GM12878 (cell line): Measurements from ENCODE around the gene CPVL. TPM values are rescaled to one million over a fixed set of nuclear protein-coding genes. Genes with fewer than 3 reads are reported as not detected.

Source experiments
- ATAC-seq: fragments of 200-7000 bp; cut with Tn5 transposase; 3 replicates; pipeline ENCODE4 v1.9.1; 2020; ENCODE audit warnings: mild to moderate bottlenecking, moderate library complexity
- BruUV-seq: library from RNA; stranded (reverse); fragments of 400-500 nt; replicated peaks from 2 replicates; lab custom pipeline; 2021; lab: Mats Ljungman, UMichigan
- CTCF ChIA-PET: fragments of 300-600 bp; sonication (Branson Sonifier 250); formaldehyde crosslinking; extraction: SDS; loops from one replicate; lab custom pipeline; 2021; ENCODE audit warnings: inconsistent platforms; lab: Yijun Ruan, JAX
- POLR2A ChIA-PET: fragments of 350-600 bp; formaldehyde crosslinking; extraction: SDS; loops from one replicate; lab custom pipeline; 2021; ENCODE audit warnings: inconsistent platforms; lab: Charles Lee
- RAD21 ChIA-PET: fragments of 300-600 bp; sonication (Branson Sonifier 250); formaldehyde crosslinking; loops from one replicate; lab custom pipeline; 2023; ENCODE audit warnings: antibody characterized with exemption; ENCODE audit not compliant: unreplicated experiment; lab: Charles Lee
- SMC1A ChIA-PET: fragments of 300-600 bp; sonication (Branson Sonifier 250); formaldehyde crosslinking; loops from one replicate; lab custom pipeline; 2023; ENCODE audit not compliant: unreplicated experiment, uncharacterized antibody; lab: Charles Lee
- DNase-seq: peaks from one replicate; pipeline ENCODE4 v3.0.0-alpha.2; 2011; ENCODE audit warnings: low read depth, low spot score
- FAIRE-seq: peaks from 3 replicates; lab custom pipeline; 2011; peaks lifted over from hg19 to GRCh38; lab: Jason Lieb, UNC
- H2AFZ ChIP-seq: 2 replicates; pipeline ENCODE4 v1.6.0; 2011; ENCODE audit warnings: low read depth, low read length, control low read depth; ENCODE audit not compliant: control insufficient read depth
- H3K27ac ChIP-seq: 2 replicates; pipeline ENCODE4 v1.5.1; 2011; ENCODE audit warnings: control low read depth; ENCODE audit not compliant: control insufficient read depth, insufficient read depth
- H3K27me3 ChIP-seq, 2 experiments: replicated peaks in 1 of 2; 2 replicates each; pipeline versions ENCODE4 v1.6.0 to v1.6.1; 2011; ENCODE audit warnings: low read length in 1 of 2; ENCODE audit not compliant: control insufficient read depth in 2 of 2, insufficient read depth in 2 of 2
- H3K36me3 ChIP-seq, 2 experiments: 2 replicates each; pipeline ENCODE4 v1.5.1; 2011; ENCODE audit warnings: low read length in 1 of 2; ENCODE audit not compliant: control insufficient read depth in 2 of 2, insufficient read depth in 2 of 2
- H3K4me1 ChIP-seq: 2 replicates; pipeline ENCODE4 v1.6.1; 2011; ENCODE audit warnings: mild to moderate bottlenecking, low read length, moderate library complexity, mixed read lengths; ENCODE audit not compliant: control insufficient read depth, insufficient read depth
- H3K4me2 ChIP-seq: 2 replicates; pipeline ENCODE4 v1.6.0; 2011; ENCODE audit warnings: control low read depth; ENCODE audit not compliant: control insufficient read depth, insufficient read depth
- H3K4me3 ChIP-seq: fragments of 200-600 bp; sonication (generic); 2 replicates; pipeline ENCODE4 v1.5.1; 2016
- H3K79me2 ChIP-seq: 2 replicates; pipeline ENCODE4 v1.6.0; 2011; ENCODE audit warnings: low read length; ENCODE audit not compliant: control insufficient read depth, insufficient read depth
- H3K9ac ChIP-seq: 2 replicates; pipeline ENCODE4 v1.8.0; 2011; ENCODE audit warnings: low read length, control low read depth, mixed read lengths; ENCODE audit not compliant: control insufficient read depth, insufficient read depth
- H3K9me3 ChIP-seq: replicated peaks from 3 replicates; pipeline ENCODE4 v1.5.1; 2011; ENCODE audit warnings: mild to moderate bottlenecking, low read length; ENCODE audit not compliant: control insufficient read depth, insufficient read depth
- H4K20me1 ChIP-seq: 2 replicates; pipeline ENCODE4 v1.6.0; 2011; ENCODE audit not compliant: control insufficient read depth, insufficient read depth
- BRCA1 ChIP-seq: IDR thresholded peaks from 2 replicates; pipeline ENCODE4 v1.6.1; 2011; ENCODE audit warnings: low read depth, low read length, improper control_type of control experiment
- CHD4 ChIP-seq: fragments of 200-600 bp; sonication (generic); IDR thresholded peaks from 2 replicates; pipeline ENCODE4 v1.6.1; 2016; ENCODE audit warnings: mild to moderate bottlenecking
- RBBP5 ChIP-seq: fragments of 200-600 bp; sonication (generic); conservative IDR thresholded peaks from 2 replicates; pipeline ENCODE4 v1.6.1; 2016
- TCF7 ChIP-seq: IDR thresholded peaks from 2 replicates; pipeline ENCODE4 v1.6.1; 2014; ENCODE audit warnings: antibody characterized with exemption, borderline replicate concordance
- WGBS: methylation state at CpG from one replicate; pipeline ENCODE4 v1.1.6; 2016; ENCODE audit warnings: low lambda C conversion rate; ENCODE audit not compliant: insufficient replicate concordance, insufficient coverage; ENCODE audit errors: missing lambda C conversion rate; 5-methylcytosine and 5-hydroxymethylcytosine counted together
- in situ Hi-C: fragments of 300-500 bp; cut with MboI; formaldehyde crosslinking; loops from 9 replicates; pipeline ENCODE4 v1.14.3; 2018; ENCODE audit warnings: mixed read lengths
- intact Hi-C: fragments of 100-400 bp; cut with micrococcal nuclease; formaldehyde crosslinking; loops from one replicate; pipeline ENCODE4 v1.14.2; 2022; ENCODE audit not compliant: unreplicated experiment
- polyA plus RNA-seq, 11 experiments: library from polyadenylated mRNA; depleted of rRNA in 4 of 11; unstranded in 6 of 11; stranded (reverse) in 5 of 11; fragments of >200 nt; fragmentation: Nextera tagmentation in 4 of 11; fragmentation: Illumina TruSeq in 1 of 11; extraction: Ambion mirVana in 4 of 11; extraction: Trizol in 1 of 11; gene quantifications; 1 replicate in 1 of 11; 2 replicates in 10 of 11; pipeline versions ENCODE4 v1.2.1 to v1.2.3, GENCODE V29; 2011 to 2016; ENCODE audit warnings: inconsistent platforms in 2 of 11, missing spikeins in 2 of 11, low read depth in 1 of 11
- total RNA-seq, 4 experiments: library from RNA; depleted of rRNA in 3 of 4; stranded (reverse); fragments of >200 nt in 3 of 4; fragmentation: Illumina TruSeq in 1 of 4; extraction: Trizol in 1 of 4; gene quantifications; 2 replicates each; pipeline versions ENCODE4 v1.2.1 to v1.2.3, GENCODE V29; 2013 to 2021
- TF ChIP-seq, protein P1 (sequence below): fragments of 450-650 bp; IDR thresholded peaks from 2 replicates; pipeline ENCODE4 v1.6.1; 2016; ENCODE audit warnings: mild to moderate bottlenecking
- TF ChIP-seq, protein P2 (sequence below): IDR thresholded peaks from 2 replicates; pipeline ENCODE4 v1.6.1; 2012; ENCODE audit warnings: low read depth, low read length, improper control_type of control experiment
- TF ChIP-seq, protein P3 (sequence below): IDR thresholded peaks from 2 replicates; pipeline ENCODE4 v1.6.1; 2012; ENCODE audit warnings: low read length, inconsistent platforms
- TF ChIP-seq, protein P4 (sequence below): IDR thresholded peaks from 2 replicates; pipeline ENCODE4 v1.6.1; 2011; ENCODE audit warnings: mild to moderate bottlenecking, low read depth, low read length, moderate library complexity; ENCODE audit not compliant: insufficient replicate concordance
- TF ChIP-seq, protein P5 (sequence below): fragments of 450-650 bp; IDR thresholded peaks from 2 replicates; pipeline ENCODE4 v1.6.1; 2014; ENCODE audit warnings: mild to moderate bottlenecking
- TF ChIP-seq, protein P6 (sequence below): fragments of 450-650 bp; IDR thresholded peaks from 2 replicates; pipeline ENCODE4 v1.6.1; 2017; ENCODE audit warnings: mild to moderate bottlenecking, moderate library complexity

CPVL gene
- total and polyA plus RNA-seq, 10 of the 15 experiments (the other 5 are each of a cell fraction or from before 2014, with no cell fraction given) = 0.59 TPM; not detected in 9

DNA sequence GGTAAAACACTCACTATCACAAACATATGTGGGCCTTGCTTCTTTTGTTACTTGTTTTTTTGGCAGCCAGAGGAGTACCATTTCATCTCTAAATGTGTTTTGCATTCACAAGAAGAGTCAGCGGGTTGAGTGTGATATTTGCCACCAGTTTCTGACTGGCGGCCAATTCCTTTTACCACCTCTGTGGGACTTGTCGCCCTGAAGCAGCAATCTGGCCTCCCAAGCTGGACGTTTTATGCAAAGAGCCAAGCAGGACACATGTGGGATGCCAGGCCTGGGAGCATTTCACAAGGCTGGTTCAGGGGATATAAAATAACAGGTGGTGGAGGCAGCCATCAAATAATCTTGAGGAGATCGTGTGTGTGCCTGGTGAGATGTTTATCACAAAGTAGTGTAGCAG lies 126.4 kb downstream of the CPVL start:
- CTCF ChIA-PET = interaction anchor here (0.6 kb wide), 1 partner anchor 778 kb away, joined by 3 read pairs; no protein-coding TSS in a partner anchor
- H2AFZ ChIP-seq = no peak overlapping the region
- H3K36me3 ChIP-seq = no peaks in the 10 kb centered on the region
- SMC1A ChIA-PET = no interaction called here
- POLR2A ChIA-PET = no interaction called here
- intact Hi-C loops = no loop called here
- no peaks in the 10 kb centered on the region for H3K27me3 ChIP-seq
- no peak for TF ChIP-seq BRCA1
- TF ChIP-seq, protein P1, sequence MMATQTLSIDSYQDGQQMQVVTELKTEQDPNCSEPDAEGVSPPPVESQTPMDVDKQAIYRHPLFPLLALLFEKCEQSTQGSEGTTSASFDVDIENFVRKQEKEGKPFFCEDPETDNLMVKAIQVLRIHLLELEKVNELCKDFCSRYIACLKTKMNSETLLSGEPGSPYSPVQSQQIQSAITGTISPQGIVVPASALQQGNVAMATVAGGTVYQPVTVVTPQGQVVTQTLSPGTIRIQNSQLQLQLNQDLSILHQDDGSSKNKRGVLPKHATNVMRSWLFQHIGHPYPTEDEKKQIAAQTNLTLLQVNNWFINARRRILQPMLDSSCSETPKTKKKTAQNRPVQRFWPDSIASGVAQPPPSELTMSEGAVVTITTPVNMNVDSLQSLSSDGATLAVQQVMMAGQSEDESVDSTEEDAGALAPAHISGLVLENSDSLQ = no peak
- no peak for TF ChIP-seq CHD4
- TF ChIP-seq, protein P2, sequence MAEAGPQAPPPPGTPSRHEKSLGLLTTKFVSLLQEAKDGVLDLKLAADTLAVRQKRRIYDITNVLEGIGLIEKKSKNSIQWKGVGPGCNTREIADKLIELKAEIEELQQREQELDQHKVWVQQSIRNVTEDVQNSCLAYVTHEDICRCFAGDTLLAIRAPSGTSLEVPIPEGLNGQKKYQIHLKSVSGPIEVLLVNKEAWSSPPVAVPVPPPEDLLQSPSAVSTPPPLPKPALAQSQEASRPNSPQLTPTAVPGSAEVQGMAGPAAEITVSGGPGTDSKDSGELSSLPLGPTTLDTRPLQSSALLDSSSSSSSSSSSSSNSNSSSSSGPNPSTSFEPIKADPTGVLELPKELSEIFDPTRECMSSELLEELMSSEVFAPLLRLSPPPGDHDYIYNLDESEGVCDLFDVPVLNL = no peak
- no peak for TF ChIP-seq RBBP5
- TF ChIP-seq, protein P3, sequence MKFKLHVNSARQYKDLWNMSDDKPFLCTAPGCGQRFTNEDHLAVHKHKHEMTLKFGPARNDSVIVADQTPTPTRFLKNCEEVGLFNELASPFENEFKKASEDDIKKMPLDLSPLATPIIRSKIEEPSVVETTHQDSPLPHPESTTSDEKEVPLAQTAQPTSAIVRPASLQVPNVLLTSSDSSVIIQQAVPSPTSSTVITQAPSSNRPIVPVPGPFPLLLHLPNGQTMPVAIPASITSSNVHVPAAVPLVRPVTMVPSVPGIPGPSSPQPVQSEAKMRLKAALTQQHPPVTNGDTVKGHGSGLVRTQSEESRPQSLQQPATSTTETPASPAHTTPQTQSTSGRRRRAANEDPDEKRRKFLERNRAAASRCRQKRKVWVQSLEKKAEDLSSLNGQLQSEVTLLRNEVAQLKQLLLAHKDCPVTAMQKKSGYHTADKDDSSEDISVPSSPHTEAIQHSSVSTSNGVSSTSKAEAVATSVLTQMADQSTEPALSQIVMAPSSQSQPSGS = no peak
- TF ChIP-seq, protein P4, sequence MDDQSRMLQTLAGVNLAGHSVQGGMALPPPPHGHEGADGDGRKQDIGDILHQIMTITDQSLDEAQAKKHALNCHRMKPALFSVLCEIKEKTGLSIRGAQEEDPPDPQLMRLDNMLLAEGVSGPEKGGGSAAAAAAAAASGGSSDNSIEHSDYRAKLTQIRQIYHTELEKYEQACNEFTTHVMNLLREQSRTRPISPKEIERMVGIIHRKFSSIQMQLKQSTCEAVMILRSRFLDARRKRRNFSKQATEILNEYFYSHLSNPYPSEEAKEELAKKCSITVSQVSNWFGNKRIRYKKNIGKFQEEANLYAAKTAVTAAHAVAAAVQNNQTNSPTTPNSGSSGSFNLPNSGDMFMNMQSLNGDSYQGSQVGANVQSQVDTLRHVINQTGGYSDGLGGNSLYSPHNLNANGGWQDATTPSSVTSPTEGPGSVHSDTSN = no peak
- TF ChIP-seq TCF7 = no peak
- TF ChIP-seq, protein P5, sequence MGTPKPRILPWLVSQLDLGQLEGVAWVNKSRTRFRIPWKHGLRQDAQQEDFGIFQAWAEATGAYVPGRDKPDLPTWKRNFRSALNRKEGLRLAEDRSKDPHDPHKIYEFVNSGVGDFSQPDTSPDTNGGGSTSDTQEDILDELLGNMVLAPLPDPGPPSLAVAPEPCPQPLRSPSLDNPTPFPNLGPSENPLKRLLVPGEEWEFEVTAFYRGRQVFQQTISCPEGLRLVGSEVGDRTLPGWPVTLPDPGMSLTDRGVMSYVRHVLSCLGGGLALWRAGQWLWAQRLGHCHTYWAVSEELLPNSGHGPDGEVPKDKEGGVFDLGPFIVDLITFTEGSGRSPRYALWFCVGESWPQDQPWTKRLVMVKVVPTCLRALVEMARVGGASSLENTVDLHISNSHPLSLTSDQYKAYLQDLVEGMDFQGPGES = no peak
- TF ChIP-seq, protein P6, sequence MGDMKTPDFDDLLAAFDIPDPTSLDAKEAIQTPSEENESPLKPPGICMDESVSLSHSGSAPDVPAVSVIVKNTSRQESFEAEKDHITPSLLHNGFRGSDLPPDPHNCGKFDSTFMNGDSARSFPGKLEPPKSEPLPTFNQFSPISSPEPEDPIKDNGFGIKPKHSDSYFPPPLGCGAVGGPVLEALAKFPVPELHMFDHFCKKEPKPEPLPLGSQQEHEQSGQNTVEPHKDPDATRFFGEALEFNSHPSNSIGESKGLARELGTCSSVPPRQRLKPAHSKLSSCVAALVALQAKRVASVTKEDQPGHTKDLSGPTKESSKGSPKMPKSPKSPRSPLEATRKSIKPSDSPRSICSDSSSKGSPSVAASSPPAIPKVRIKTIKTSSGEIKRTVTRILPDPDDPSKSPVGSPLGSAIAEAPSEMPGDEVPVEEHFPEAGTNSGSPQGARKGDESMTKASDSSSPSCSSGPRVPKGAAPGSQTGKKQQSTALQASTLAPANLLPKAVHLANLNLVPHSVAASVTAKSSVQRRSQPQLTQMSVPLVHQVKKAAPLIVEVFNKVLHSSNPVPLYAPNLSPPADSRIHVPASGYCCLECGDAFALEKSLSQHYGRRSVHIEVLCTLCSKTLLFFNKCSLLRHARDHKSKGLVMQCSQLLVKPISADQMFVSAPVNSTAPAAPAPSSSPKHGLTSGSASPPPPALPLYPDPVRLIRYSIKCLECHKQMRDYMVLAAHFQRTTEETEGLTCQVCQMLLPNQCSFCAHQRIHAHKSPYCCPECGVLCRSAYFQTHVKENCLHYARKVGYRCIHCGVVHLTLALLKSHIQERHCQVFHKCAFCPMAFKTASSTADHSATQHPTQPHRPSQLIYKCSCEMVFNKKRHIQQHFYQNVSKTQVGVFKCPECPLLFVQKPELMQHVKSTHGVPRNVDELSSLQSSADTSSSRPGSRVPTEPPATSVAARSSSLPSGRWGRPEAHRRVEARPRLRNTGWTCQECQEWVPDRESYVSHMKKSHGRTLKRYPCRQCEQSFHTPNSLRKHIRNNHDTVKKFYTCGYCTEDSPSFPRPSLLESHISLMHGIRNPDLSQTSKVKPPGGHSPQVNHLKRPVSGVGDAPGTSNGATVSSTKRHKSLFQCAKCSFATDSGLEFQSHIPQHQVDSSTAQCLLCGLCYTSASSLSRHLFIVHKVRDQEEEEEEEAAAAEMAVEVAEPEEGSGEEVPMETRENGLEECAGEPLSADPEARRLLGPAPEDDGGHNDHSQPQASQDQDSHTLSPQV = no peak
- H3K4me1 ChIP-seq = no peaks in the 10 kb centered on the region
- in situ Hi-C loops = no loop called here
- no peak overlapping the region for H3K4me3 ChIP-seq
- BruUV-seq = no TSS peak
- no peak overlapping the region for H3K9ac ChIP-seq
- no peak for ATAC-seq
- no peak for DNase-seq
- no peaks in the 10 kb centered on the region for H4K20me1 ChIP-seq
- no peaks in the 10 kb centered on the region for H3K9me3 ChIP-seq
- RAD21 ChIA-PET = interaction anchor here (0.5 kb wide), 1 partner anchor 98 kb away, joined by 3 read pairs; no protein-coding TSS in a partner anchor
- FAIRE-seq = no peak
- no peak overlapping the region for H3K27ac ChIP-seq
- 45% methylated on average over 5 of the region's 5 CpGs for WGBS
- no peak overlapping the region for H3K4me2 ChIP-seq
- H3K79me2 ChIP-seq = no peaks in the 10 kb centered on the region
